Activated CD4-positive, alpha-beta T cell treated with anti-CD3 and anti-CD28 coated beads, Interleukin-2, amount 10 ng/mL, durations not matched to agents 7 days and 5 days (primary cell): ENCODE data around the gene KLC4. TPM values are rescaled to one million over a fixed set of nuclear protein-coding genes. Genes with fewer than 3 reads are reported as not detected.
A peak's percentile ranks its signal among the peaks of the same experiment; 100 is the strongest.

Source experiments
- CTCF ChIA-PET: fragments of 350-600 bp; sonication (Branson Sonifier 250); formaldehyde crosslinking; loops from one replicate; lab custom pipeline; 2021; ENCODE audit warnings: antibody characterized with exemption; lab: Charles Lee
- POLR2A ChIA-PET: fragments of 350-600 bp; sonication (Branson Sonifier 250); formaldehyde crosslinking; loops from one replicate; lab custom pipeline; 2021; ENCODE audit warnings: antibody characterized with exemption; lab: Charles Lee
- DNase-seq: peaks from one replicate; pipeline ENCODE4 v3.0.0-alpha.2; 2020
- H3K27ac Mint-ChIP-seq: one replicate; pipeline ENCODE4 v1.8.0; 2021; ENCODE audit warnings: mild to moderate bottlenecking, moderate library complexity, mixed read lengths
- H3K27me3 Mint-ChIP-seq: one replicate; pipeline ENCODE4 v1.8.0; 2021; ENCODE audit warnings: mixed read lengths
- H3K36me3 Mint-ChIP-seq: one replicate; pipeline ENCODE4 v1.8.0; 2021; ENCODE audit warnings: low read depth, mixed read lengths
- H3K4me1 Mint-ChIP-seq: one replicate; pipeline ENCODE4 v1.8.0; 2021; ENCODE audit warnings: mixed read lengths
- H3K4me3 Mint-ChIP-seq: one replicate; pipeline ENCODE4 v1.8.0; 2021; ENCODE audit warnings: mild to moderate bottlenecking, moderate library complexity, mixed read lengths
- H3K9me3 Mint-ChIP-seq: one replicate; pipeline ENCODE4 v1.8.0; 2021; ENCODE audit warnings: mixed read lengths
- total RNA-seq, 2 experiments: library from RNA; stranded (reverse); gene quantifications; one replicate each; pipeline ENCODE4 v1.2.3, GENCODE V29; 2021

KLC4 gene
- 10 to 100 TPM; 12.7 to 17.0 TPM for total RNA-seq

- POLR2A ChIA-PET = interaction anchor here (0.6 to 1.1 kb wide), 3 partner anchors 75 to 568 kb away, joined by 3 to 4 read pairs (median 3); partner anchors contain the start of gene PPP2R5D
- H3K4me1 Mint-ChIP-seq = peaks cover 44% of the 10 kb centered on the region
- no peaks in the 10 kb centered on the region for H3K9me3 Mint-ChIP-seq
- peak; percentile 98 for DNase-seq
- peaks cover 15% of the 10 kb centered on the region for H3K36me3 Mint-ChIP-seq
- peak within 1 kb of the TSS; percentile 88 for H3K4me3 Mint-ChIP-seq
- CTCF ChIA-PET = interaction anchor here (0.9 to 1.7 kb wide), 6 partner anchors 9 to 130 kb away, joined by 3 to 5 read pairs (median 4); partner anchors contain the start of gene CNPY3
- no peaks in the 10 kb centered on the region for H3K27me3 Mint-ChIP-seq
- H3K27ac Mint-ChIP-seq = peak within 1 kb of the TSS; percentile 98
Measured at GRCh38 chr6:43059168-43060033, at the start of gene KLC4, which contains the start of gene MRPL2. KLC4 (plus strand) TSS chr6:43059631; CDS start chr6:43061336, 1,705 bp downstream. MRPL2 (minus strand) TSS chr6:43059434; CDS start chr6:43059381, 53 bp downstream.

GRCh38 chr6:43011207-43011606 is 48.2 kb upstream of the KLC4 start:
- H3K4me3 Mint-ChIP-seq = no peak overlapping the region
- ChIA-PET POLR2A (no interaction called here), CTCF (interaction anchor here (0.9 to 1.9 kb wide), 3 partner anchors 17 to 27 kb away, joined by 3 to 4 read pairs (median 3); partner anchors contain the start of gene PPP2R5D)
- peaks cover 50% of the 10 kb centered on the region for H3K36me3 Mint-ChIP-seq
- no peak for DNase-seq
- H3K27me3 Mint-ChIP-seq = no peaks in the 10 kb centered on the region
- H3K27ac Mint-ChIP-seq = no peak overlapping the region
- H3K4me1 Mint-ChIP-seq = peaks cover 44% of the 10 kb centered on the region
- H3K9me3 Mint-ChIP-seq = no peaks in the 10 kb centered on the region

- ChIA-PET POLR2A (interaction anchor here (3.4 kb wide), 1 partner anchor 83 kb away, joined by 12 read pairs; the partner anchor contains the start of gene CNPY3), CTCF (interaction anchor here (0.5 to 1.7 kb wide), 7 partner anchors 9 to 782 kb away, joined by 3 to 7 read pairs (median 3); no protein-coding TSS in a partner anchor)
- no peaks in the 10 kb centered on the region for H3K27me3 Mint-ChIP-seq
- H3K27ac Mint-ChIP-seq = peak overlapping the region; percentile 72
- no peaks in the 10 kb centered on the region for H3K9me3 Mint-ChIP-seq
- peaks cover 48% of the 10 kb centered on the region for H3K4me1 Mint-ChIP-seq
- peak overlapping the region; percentile 95 for H3K4me3 Mint-ChIP-seq
- peaks cover 48% of the 10 kb centered on the region for H3K36me3 Mint-ChIP-seq
- DNase-seq = no peak
Measured at GRCh38 chr6:43012364-43012763, 47.1 kb upstream of the KLC4 start.

GRCh38 chr6:43013097-43013842 is 46.2 kb upstream of the KLC4 start:
- Mint-ChIP-seq H3K4me3 (peak overlapping the region; percentile 95), H3K27me3 (no peaks in the 10 kb centered on the region), H3K36me3 (peaks cover 51% of the 10 kb centered on the region), H3K4me1 (peaks cover 48% of the 10 kb centered on the region), H3K27ac (peak overlapping the region; percentile 86), H3K9me3 (no peaks in the 10 kb centered on the region)
- DNase-seq = no peak
- ChIA-PET POLR2A (interaction anchor here (0.9 to 3.4 kb wide), 2 partner anchors 41 to 84 kb away, joined by 3 to 12 read pairs; partner anchors contain the start of genes CNPY3 and CUL7), CTCF (interaction anchor here (0.5 to 2.3 kb wide), 10 partner anchors 10 to 84 kb away, joined by 3 to 7 read pairs (median 4); partner anchors contain the start of genes CNPY3 and PPP2R5D)

- POLR2A ChIA-PET = interaction anchor here (0.6 to 3.4 kb wide), 3 partner anchors 9 to 85 kb away, joined by 3 to 12 read pairs (median 3); partner anchors contain the start of genes CNPY3 and CUL7
- Mint-ChIP-seq H3K27me3 (no peaks in the 10 kb centered on the region), H3K4me1 (peaks cover 48% of the 10 kb centered on the region), H3K9me3 (no peaks in the 10 kb centered on the region), H3K27ac (peak within 1 kb of the TSS; percentile 86), H3K36me3 (peaks cover 52% of the 10 kb centered on the region), H3K4me3 (peak within 1 kb of the TSS; percentile 95)
- peak; percentile 100 for DNase-seq
- CTCF ChIA-PET = interaction anchor here (0.5 to 2.3 kb wide), 10 partner anchors 9 to 1066 kb away, joined by 3 to 7 read pairs (median 4); partner anchors contain the start of genes CNPY3, PEX6 and PPP2R5D
Measured at GRCh38 chr6:43013843-43014433, 45.5 kb upstream of the KLC4 start, which contains the start of the genes KLHDC3 and MEA1. KLHDC3 (plus strand) TSS chr6:43014249; CDS start chr6:43017193, 2,944 bp downstream. MEA1 (minus strand) TSS chr6:43013946; CDS start chr6:43013813, 133 bp downstream.

- CTCF ChIA-PET = interaction anchor here (0.6 to 2.3 kb wide), 8 partner anchors 9 to 1065 kb away, joined by 3 to 5 read pairs (median 4); partner anchors contain the start of genes CNPY3, PEX6 and PPP2R5D
- no peak for DNase-seq
- H3K27ac Mint-ChIP-seq = peak overlapping the region; percentile 86
- POLR2A ChIA-PET = interaction anchor here (0.6 to 3.4 kb wide), 3 partner anchors 10 to 85 kb away, joined by 3 to 12 read pairs (median 3); partner anchors contain the start of genes CNPY3 and CUL7
- peak overlapping the region; percentile 95 for H3K4me3 Mint-ChIP-seq
- H3K4me1 Mint-ChIP-seq = peaks cover 48% of the 10 kb centered on the region
- no peaks in the 10 kb centered on the region for H3K9me3 Mint-ChIP-seq
- H3K27me3 Mint-ChIP-seq = no peaks in the 10 kb centered on the region
- H3K36me3 Mint-ChIP-seq = peaks cover 52% of the 10 kb centered on the region
Measured at GRCh38 chr6:43014434-43014909, 45.0 kb upstream of the KLC4 start.

- Mint-ChIP-seq H3K4me3 (peak overlapping the region; percentile 24), H3K4me1 (peaks cover 46% of the 10 kb centered on the region), H3K9me3 (no peaks in the 10 kb centered on the region), H3K36me3 (peaks cover 48% of the 10 kb centered on the region), H3K27me3 (no peaks in the 10 kb centered on the region), H3K27ac (peak overlapping the region; percentile 63)
- ChIA-PET POLR2A (no interaction called here), CTCF (interaction anchor here (0.5 to 2.2 kb wide), 6 partner anchors 8 to 127 kb away, joined by 3 to 7 read pairs (median 3); partner anchors contain the start of genes KLC4 and MRPL2)
- no peak for DNase-seq
Measured at GRCh38 chr6:43016176-43016942, 43.1 kb upstream of the KLC4 start.

GRCh38 chr6:43016943-43017334 is 42.5 kb upstream of the KLC4 start:
- Mint-ChIP-seq H3K27ac (no peak overlapping the region), H3K9me3 (no peaks in the 10 kb centered on the region), H3K27me3 (no peaks in the 10 kb centered on the region), H3K4me1 (peaks cover 42% of the 10 kb centered on the region), H3K36me3 (peaks cover 45% of the 10 kb centered on the region), H3K4me3 (no peak overlapping the region)
- ChIA-PET POLR2A (no interaction called here), CTCF (interaction anchor here (0.6 to 2.2 kb wide), 4 partner anchors 8 to 133 kb away, joined by 3 to 7 read pairs (median 3); no protein-coding TSS in a partner anchor)
- no peak for DNase-seq

- ChIA-PET POLR2A (no interaction called here), CTCF (interaction anchor here (1.1 kb wide), 1 partner anchor 14 kb away, joined by 4 read pairs; no protein-coding TSS in a partner anchor)
- no peaks in the 10 kb centered on the region for H3K9me3 Mint-ChIP-seq
- H3K27ac Mint-ChIP-seq = no peak overlapping the region
- H3K4me1 Mint-ChIP-seq = peaks cover 29% of the 10 kb centered on the region
- H3K4me3 Mint-ChIP-seq = no peak overlapping the region
- no peak for DNase-seq
- peaks cover 38% of the 10 kb centered on the region for H3K36me3 Mint-ChIP-seq
- H3K27me3 Mint-ChIP-seq = no peaks in the 10 kb centered on the region
Measured at GRCh38 chr6:43019152-43019551, 40.3 kb upstream of the KLC4 start.

- Mint-ChIP-seq H3K4me1 (peaks cover 30% of the 10 kb centered on the region), H3K27ac (peak overlapping the region; percentile 20), H3K27me3 (no peaks in the 10 kb centered on the region), H3K9me3 (no peaks in the 10 kb centered on the region), H3K4me3 (peak overlapping the region; percentile 31), H3K36me3 (peaks cover 45% of the 10 kb centered on the region)
- DNase-seq = no peak
- POLR2A ChIA-PET = no interaction called here
- CTCF ChIA-PET = interaction anchor here (1.0 to 1.1 kb wide), 3 partner anchors 10 to 24 kb away, joined by 4 read pairs; no protein-coding TSS in a partner anchor
Measured at GRCh38 chr6:43020052-43020705, 39.3 kb upstream of the KLC4 start.
